Stimulated activated CD8-positive, alpha-beta memory T cell treated with anti-CD3 and anti-CD28 coated beads, Interleukin-7, amount 100 ng/mL, for 4 hours (primary cell): ENCODE data around the gene LAMC3.

Source experiments
- DNase-seq, 2 donors: peaks; one replicate each; pipeline ENCODE4 v3.0.0-alpha.2; 2020; ENCODE audit warnings: low read depth in 2 of 2

The LAMC3 gene

GRCh38 chr9:131076347-131077195, 67.6 kb downstream of the LAMC3 start:
- DNase-seq, result no peak

DNA sequence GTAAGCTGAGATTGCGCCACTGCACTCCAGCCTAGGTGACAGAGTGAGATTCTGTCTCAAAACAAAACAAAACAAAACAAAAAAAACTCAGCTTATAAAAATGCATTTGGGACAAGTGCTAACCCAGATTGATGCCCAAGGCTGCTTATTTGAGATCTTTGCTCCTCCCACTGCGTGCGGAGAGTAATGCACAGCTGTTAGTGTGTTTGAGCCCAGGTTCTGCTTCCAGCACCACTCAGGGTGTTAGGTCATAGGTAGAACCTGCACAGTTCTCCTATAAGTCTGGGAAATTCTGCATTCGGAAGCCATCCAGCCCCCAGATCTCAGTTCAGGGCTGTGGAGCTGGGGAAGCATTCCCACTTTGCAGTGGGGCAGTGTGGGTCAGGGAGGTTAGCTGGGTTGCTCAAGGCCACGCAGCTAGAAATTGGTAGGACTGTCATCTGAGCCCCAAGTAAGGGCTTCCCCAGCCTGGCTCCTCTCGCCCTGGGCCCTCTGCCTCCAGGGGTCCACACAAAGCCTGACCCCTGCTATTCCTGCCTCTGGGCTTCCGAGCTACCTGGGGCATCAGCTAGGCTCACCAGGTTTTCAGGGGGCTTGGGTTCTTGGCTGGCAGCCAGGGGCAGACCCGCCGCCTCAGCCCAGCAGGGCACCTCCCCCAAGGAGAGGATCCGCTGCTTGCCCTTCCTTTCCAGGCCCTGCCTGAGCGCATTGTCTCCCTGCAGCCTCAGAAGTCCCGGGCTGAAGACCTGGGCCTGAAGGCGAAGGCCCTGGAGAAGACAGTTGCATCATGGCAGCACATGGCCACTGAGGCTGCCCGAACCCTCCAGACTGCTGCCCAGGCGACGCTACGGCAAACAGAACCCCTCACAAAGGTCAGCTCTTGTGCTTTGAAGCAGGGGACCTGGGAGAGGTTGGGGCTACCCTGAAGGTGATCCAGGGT, 69.7 kb downstream of the LAMC3 start:
- no peak for DNase-seq

GRCh38 chr9:131080589-131080988, 71.6 kb downstream of the LAMC3 start:
- no peak for DNase-seq

GRCh38 chr9:131081868-131082267, 72.9 kb downstream of the LAMC3 start:
- no peak for DNase-seq

DNA sequence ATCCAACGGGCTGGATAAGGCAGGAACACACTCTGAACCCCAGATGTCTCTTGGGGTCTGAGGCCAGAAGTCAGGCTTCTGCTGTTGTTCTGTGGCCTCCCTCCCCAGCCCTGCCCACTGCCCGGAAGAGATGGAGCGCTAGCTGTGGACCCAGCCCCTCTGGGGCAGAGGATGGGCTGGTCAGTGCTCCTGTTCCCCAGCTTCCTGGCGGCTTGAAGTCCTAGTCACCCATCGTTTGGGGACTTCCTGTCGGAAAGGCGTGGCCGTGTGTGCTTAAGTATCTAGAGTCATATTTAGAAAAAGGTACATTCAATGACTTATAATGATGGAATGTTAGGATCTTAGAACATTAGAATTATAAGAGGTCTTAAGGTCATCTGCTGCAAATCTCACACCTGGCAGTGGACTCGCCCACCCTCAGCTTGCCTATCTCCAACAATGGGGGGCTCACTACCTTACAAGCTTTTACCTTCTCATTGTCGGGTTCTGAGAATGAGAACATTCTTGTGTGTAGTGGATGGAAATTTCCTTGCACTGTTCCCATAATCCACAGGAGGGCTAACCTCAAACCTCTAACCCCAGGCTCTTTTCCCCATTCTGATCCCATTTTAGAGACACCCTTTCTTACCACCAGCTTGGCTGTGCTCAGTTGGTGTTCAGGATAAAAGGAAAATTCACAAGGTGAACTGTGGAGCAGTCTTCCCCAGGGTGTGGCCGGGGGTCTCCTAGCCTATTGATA, 74.0 kb downstream of the LAMC3 start:
- no peak for DNase-seq

GRCh38 chr9:131084661-131085369, 75.8 kb downstream of the LAMC3 start:
- DNase-seq, result no peak

DNA sequence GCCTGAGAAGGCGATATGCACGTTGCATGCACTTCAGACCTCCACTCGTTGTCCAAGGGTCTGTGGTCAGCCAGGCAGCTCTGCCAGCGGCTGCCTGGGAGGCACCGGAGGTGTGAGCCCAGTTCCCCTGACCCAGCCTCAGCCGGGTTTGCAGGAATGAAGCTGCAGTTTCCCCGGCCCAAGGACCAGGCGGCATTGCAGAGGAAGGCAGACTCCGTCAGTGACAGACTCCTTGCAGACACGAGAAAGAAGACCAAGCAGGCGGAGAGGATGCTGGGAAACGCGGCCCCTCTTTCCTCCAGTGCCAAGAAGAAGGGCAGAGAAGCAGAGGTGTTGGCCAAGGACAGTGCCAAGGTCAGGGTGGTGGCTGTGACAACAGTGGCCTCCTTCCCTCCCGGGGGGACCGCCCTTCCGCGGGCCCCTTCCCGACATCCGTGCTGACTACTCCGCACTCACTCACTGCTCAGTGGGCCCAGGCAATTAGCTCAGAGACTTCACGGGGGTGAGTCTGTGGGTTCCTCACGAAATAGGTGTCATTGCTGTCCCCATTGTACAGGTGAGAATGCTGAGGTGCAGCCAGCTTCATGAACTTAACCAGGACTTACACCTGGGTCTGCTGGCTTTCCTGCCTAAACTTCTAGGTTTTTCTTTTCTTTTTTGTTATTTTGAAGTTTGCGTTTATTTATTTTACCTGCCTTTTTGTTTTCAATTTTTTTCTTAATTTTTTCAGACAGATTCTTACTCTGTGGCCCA, 76.6 kb downstream of the LAMC3 start:
- DNase-seq, result no peak

DNA sequence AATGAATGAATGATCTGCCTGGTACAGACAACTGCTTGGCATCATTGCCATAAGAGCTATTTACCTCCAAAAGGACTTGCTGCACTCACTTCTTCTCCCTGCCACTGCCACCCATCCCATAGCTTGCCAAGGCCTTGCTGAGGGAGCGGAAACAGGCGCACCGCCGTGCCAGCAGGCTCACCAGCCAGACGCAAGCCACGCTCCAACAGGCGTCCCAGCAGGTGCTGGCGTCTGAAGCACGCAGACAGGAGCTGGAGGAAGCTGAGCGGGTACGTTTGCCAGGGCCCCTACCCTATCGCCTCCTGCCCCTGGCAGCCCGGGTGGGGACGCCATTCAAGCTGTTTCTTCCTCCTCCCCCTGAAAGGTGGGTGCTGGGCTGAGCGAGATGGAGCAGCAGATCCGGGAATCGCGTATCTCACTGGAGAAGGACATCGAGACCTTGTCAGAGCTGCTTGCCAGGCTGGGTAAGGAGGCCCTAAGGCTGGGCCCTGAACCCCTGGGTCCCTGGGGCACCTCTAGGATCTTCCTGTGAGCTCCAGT, 78.5 kb downstream of the LAMC3 start:
- DNase-seq, result no peak

DNA sequence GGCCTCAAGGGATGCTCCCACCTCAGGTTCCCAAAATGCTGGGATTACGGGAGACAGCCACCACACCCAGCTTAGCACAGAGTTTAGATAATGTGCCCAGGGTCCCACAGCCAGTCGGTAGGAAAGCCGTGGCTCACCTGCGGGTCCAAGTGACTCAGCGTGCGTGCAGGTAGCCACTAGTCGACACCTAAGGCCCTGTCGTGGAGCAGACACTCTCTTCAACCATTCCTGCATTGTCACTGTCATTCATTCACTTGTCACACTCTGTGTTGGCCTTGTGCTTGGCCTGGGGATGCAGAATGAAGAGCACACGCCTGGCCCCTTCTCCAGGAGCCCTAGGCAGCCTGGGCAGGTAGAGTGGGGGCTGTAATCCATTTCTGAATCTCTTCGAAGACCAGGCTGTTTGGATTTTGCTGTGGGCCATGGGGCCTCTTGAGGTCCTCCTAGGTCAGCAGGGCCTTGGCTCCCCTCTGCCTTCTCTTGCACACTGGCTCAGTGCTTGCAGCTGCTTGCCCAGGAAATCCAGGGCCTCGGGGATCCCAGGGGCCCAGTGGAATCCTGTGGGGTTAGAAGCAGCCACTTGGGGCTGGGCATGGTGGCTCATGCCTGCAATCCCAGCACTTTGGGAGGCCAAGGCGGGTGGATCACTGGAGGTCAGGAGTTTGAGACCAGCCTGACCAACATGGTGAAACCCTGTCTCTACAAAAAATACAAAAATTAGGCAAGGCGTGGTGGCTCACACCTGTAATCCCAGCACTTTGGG, 81.2 kb downstream of the LAMC3 start:
- no peak for DNase-seq

GRCh38 chr9:131091352-131091992, 82.5 kb downstream of the LAMC3 start:
- no peak for DNase-seq

DNA sequence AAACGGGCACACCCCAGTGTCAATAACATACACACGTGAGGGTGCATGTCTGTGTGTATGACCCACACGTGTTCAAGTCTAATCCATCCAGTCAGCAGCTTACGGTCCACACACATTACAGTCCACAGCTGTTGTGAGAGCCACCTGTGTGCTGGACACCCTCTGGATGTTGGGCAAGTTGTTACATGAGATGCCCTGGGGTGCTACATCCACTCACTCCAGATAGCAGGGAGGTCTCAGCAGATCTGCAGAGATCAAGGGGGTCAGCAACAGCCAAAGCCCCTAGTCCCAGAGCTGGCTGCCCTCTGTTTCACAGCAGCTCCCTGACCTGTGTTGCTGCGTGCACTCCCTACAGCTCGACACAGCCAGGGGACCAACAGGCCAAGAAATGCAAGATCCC, 83.1 kb downstream of the LAMC3 start:
- DNase-seq, result no peak

DNA sequence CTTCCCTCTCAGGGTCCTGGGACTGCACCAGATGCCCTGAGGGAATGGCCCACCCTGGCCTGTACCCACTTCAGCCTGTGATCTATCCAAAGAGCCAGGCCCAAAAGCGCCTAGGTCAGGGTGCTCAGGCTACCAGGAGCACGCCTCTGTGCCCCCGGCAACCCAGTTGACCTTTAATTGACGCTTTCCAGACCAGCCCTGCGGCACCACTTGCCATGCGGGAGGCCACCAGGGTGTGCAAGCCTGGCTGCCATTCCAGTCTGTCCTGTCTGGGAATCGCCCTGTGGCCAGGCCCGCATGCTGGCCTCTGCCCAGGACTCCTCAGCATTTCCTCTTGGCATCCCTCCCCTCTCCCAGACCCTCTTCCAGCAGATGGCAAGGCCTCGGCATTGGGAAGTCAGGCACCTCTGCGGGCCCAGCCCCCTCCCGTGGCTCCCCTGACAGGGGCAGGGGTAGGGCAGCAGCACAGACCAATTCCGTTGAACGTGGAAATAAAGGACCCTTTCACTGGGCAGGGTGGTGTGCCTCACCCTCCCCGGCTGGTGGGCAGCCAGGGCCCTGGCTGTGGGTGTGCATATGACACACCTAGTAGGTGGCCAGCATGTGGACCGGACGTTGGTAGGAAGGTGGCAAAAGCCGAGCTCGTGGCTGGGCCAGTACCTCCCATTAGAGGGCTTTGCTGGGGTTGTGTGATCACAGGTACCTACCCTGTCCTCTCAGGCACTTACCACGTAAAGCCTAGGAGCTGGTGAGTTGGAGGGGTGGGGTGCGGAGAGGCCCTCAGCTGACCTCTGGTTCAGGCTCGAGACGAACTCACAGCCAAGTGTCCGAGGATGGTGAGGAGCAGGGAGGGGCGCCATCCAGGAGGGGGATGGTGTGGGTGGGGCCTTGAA, 83.8 kb downstream of the LAMC3 start:
- DNase-seq, result no peak

- no peak for DNase-seq
Measured at GRCh38 chr9:131094015-131094414, 85.0 kb downstream of the LAMC3 start.

GRCh38 chr9:131094622-131095021, 85.6 kb downstream of the LAMC3 start:
- DNase-seq, result no peak

DNA sequence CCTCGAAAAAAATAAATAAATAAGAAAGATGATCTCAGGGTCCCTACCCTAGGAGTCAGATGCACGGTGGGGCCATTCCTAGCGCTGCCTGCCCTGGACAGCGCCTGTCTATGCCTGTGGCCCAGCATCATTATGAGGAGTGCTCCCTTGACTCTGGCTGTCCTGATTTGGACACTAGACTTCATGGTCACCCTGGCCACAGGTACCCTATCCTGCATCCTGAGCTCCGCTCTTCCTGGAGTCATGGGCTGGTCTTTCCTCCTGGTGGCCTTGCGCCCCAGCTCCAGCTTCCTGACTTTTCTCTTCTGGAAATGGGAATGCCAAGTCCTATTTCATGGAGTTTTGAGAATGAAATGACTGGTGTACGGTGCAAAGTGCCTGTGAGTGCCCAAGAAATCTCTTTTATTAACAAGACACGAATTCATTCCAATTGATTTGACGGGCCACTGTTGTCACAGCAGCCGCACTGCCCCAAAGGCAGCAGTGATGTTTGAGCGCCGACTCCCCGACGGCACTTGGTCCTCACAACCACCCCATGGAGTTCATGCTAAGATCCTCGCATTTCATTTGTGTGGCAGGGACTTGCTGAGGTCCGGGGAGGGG, 86.8 kb downstream of the LAMC3 start:
- no peak for DNase-seq

DNA sequence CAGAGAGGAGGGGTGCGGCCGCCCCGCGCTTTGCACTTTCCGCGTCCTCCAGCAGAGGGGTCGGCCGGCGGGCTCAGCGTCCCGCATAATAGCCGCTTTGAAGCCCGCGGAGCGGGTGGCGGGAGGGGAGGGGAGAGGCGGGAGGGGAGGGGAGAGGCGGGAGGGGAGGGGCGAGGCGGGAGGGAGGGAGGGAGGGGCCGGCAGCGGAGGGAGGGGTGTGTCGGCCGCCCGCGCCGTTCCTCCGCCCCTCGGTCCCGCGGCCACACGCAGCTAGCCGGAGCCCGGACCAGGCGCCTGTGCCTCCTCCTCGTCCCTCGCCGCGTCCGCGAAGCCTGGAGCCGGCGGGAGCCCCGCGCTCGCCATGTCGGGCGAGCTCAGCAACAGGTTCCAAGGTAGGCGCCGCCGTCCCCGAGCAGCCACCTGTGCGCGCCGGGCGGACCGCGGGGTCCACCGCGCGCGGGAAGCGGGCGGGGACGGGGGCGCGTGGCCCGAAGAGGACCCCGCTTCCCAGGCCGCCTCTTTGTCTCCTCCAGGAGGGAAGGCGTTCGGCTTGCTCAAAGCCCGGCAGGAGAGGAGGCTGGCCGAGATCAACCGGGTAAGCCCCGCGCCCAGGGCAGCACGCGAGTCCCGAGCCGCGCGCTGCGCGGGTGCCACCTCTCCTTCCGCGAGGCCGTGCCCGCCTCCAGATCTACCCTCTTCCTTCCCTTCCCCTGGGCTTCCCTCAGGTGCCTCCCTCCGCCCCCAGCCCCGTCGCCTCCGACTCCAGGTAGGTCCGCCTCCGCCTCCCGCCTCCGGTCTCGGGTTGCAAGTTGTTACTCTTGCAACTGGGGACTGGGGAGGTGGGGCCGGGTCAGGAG, 87.5 kb downstream of the LAMC3 start, which contains the start of gene AIF1L:
Gene AIF1L, plus strand, starts transcription at position 263 of the 857 bp plus-strand sequence. Its CDS starts 99 bp downstream, at position 362.
- DNase-seq, result peak; percentile 13 to 20
